ENCODE data around the gene ASTN1.
"Not testable (repeated sequence)": the region's sequence is repeated elsewhere in the genome, so short reads cannot be mapped to it uniquely, and the experiment has no call there.

The ASTN1 gene

DNA sequence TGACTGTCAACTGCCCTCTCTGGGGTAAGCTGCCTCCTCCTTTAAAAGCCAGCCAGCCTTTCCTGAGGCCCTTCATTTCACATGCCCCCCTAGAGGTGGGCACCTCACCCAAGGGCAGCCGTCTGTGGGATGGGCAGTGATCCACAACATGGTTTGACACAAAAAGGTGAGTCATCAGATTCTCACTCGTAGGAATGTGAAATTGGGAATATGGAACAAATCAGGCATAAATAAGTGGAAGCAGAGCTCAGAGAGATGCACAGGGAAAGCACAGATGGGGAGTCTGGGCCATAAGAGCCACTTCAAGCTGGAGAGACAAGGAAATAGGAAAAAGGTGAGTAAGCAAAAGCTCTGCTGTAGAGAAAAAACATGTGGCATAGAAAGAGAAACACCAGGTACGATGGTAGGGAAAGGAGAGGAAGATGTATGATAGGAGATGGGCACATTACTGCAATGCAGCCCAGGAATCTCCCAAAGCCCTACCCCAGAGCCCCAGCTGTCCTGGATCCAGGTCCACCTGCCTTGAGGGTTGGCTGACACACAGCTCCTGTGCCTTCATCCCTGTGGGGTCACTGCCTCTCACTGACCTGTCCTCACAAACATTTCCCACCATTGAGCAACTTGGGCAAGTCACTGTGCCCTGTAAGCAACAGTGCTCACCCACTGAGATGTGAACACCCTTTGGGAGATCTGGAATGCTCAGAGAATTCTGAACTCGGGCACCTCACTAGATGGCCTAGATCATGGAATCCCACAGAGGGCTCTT lies 86.6 kb downstream of the ASTN1 start:
- no peak for DNase-seq (ENCODE audit: low read depth, low spot score)
- Histone ChIP-seq H3K4me1 (ENCODE audit: insufficient read depth, insufficient read length) (no peaks in the 10 kb centered on the region), H3K4me3 (ENCODE audit: insufficient read length, low read depth) (no peak overlapping the region), H3K9me3 (ENCODE audit: insufficient read depth, low read length) (no peaks in the 10 kb centered on the region), H3K9ac (ENCODE audit: insufficient read length, low read depth) (no peak overlapping the region), H3K27me3 (ENCODE audit: insufficient read depth, insufficient read length) (no peaks in the 10 kb centered on the region), H3K36me3 (ENCODE audit: insufficient read depth, insufficient read length, low read length) (no peaks in the 10 kb centered on the region)
- TF ChIP-seq SUZ12 (IDR thresholded peaks at IDR 0.05; ENCODE audit: extremely low read depth, insufficient read depth, insufficient read length) (no peak), YY1 (IDR thresholded peaks at IDR 0.05; ENCODE audit: insufficient read depth, insufficient read length) (no peak), ZNF274 (IDR thresholded peaks at IDR 0.05; ENCODE audit: low read depth, low read length) (no peak)

DNA sequence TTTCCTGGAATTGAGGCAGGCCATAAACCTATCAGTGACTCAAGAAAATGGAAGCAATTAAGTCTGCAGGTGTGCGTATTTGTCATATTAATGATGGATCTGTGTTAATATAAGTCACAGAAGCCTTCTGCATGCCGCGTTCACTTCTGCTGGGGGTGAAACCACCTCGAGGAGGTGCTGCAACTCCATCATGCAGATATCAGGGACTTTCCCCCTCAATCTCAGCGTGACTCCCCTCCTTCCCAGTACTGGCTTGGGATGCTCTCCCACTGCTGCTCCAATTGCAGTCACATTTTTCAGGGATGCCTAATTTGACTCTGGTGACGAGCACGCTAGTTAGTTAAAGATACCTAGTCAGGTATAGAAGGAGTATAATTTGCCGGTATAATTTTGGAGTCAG lies 87.5 kb downstream of the ASTN1 start:
- Histone ChIP-seq H3K4me1 (ENCODE audit: insufficient read depth, insufficient read length) (no peaks in the 10 kb centered on the region), H3K9ac (ENCODE audit: insufficient read length, low read depth) (no peak overlapping the region), H3K27me3 (ENCODE audit: insufficient read depth, insufficient read length) (no peaks in the 10 kb centered on the region), H3K9me3 (ENCODE audit: insufficient read depth, low read length) (no peaks in the 10 kb centered on the region), H3K36me3 (ENCODE audit: insufficient read depth, insufficient read length, low read length) (no peaks in the 10 kb centered on the region), H3K4me3 (ENCODE audit: insufficient read length, low read depth) (no peak overlapping the region)
- DNase-seq (ENCODE audit: low read depth, low spot score), result no peak
- TF ChIP-seq YY1 (IDR thresholded peaks at IDR 0.05; ENCODE audit: insufficient read depth, insufficient read length), result no peak
- no peak for TF ChIP-seq ZNF274 (IDR thresholded peaks at IDR 0.05; ENCODE audit: low read depth, low read length)
- no peak for TF ChIP-seq SUZ12 (IDR thresholded peaks at IDR 0.05; ENCODE audit: extremely low read depth, insufficient read depth, insufficient read length)

DNA sequence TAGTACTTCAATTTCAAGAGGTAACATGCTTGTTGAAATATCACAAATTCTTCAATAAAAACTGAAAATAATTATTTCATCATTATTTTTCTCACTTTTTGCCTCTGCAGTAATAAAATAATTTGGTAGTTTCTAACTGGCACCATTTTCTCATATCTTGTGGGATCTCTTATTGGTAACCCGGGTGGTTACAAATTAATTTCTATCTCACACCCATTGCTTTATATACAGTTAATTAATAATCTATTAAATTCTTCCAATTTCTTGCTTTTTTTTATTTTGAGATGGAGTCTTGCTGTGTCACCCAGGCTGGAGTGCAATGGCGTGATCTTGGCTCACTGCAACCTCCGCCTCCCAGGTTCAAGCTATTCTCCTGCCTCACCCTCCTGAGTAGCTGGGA lies 89.7 kb downstream of the ASTN1 start:
- not testable (repeated sequence) for H3K36me3 ChIP-seq (ENCODE audit: insufficient read depth, insufficient read length, low read length); H3K4me1 ChIP-seq (ENCODE audit: insufficient read depth, insufficient read length); DNase-seq (ENCODE audit: low read depth, low spot score); H3K4me3 ChIP-seq (ENCODE audit: insufficient read length, low read depth); H3K27me3 ChIP-seq (ENCODE audit: insufficient read depth, insufficient read length); H3K9ac ChIP-seq (ENCODE audit: insufficient read length, low read depth); H3K9me3 ChIP-seq (ENCODE audit: insufficient read depth, low read length)

DNA sequence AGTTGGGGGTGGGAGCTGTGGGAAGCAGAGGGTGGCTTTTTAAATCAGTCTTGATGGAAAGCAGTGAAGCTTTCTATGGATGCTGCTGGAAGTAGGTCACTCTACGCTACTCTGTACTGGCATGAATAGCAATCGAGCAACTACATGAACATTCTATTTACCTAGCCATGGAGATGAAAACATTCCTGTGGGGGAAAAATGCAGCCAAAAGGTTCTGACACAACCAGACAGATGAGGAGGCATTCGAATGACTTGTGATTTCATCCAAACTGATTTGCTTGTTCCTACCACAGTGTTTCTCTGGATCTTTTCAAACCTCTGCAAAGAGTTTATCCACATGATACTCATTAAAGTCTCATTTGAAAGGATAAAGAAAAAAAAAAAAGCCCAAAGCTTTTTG lies 95.0 kb downstream of the ASTN1 start:
- H3K4me1 ChIP-seq (ENCODE audit: insufficient read depth, insufficient read length), result peaks cover 4% of the 10 kb centered on the region
- H3K9ac ChIP-seq (ENCODE audit: insufficient read length, low read depth), result no peak overlapping the region
- no peaks in the 10 kb centered on the region for H3K36me3 ChIP-seq (ENCODE audit: insufficient read depth, insufficient read length, low read length)
- H3K27me3 ChIP-seq (ENCODE audit: insufficient read depth, insufficient read length), result peaks cover 29% of the 10 kb centered on the region
- H3K9me3 ChIP-seq (ENCODE audit: insufficient read depth, low read length), result peaks cover 3% of the 10 kb centered on the region; the same call in 1 of the 2 replicates
- no peak overlapping the region for H3K4me3 ChIP-seq (ENCODE audit: insufficient read length, low read depth)
- TF ChIP-seq ZNF274 (IDR thresholded peaks at IDR 0.05; ENCODE audit: low read depth, low read length) (no peak), SUZ12 (IDR thresholded peaks at IDR 0.05; ENCODE audit: extremely low read depth, insufficient read depth, insufficient read length) (no peak), YY1 (IDR thresholded peaks at IDR 0.05; ENCODE audit: insufficient read depth, insufficient read length) (no peak)
- no peak for DNase-seq (ENCODE audit: low read depth, low spot score)

DNA sequence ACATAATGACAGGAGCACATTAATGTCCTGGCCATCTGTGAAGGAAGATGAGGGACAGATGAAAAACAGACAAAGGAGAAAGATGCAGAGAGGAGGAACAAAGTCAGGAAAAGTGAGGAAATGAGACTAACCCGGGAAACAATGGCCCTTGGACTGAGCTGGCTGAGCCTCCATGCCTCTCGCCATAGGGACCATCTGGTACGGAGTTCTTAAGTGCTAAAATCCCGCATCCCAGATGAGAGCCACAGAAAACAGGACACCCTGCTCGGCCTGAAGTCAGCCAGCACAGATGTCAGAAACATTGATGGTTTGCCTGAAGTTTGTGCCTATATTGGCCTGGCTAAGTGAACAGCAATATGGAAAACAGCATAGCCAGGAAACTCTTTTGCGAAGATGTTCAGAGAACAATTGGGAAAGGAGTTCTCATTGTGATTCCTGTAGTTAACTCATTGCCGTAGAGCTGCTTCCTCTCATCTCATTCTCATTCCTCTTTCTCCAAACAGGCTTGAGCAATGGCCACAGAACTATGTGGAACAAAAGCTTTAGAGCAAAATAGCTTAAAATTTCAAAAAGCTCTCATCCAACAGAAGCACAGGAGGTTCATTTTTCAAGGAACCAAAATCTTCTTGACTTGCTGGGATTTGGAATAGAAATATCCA lies 96.6 kb downstream of the ASTN1 start:
- no peak overlapping the region for H3K9ac ChIP-seq (ENCODE audit: insufficient read length, low read depth)
- no peak overlapping the region for H3K4me3 ChIP-seq (ENCODE audit: insufficient read length, low read depth)
- no peak for TF ChIP-seq YY1 (IDR thresholded peaks at IDR 0.05; ENCODE audit: insufficient read depth, insufficient read length)
- TF ChIP-seq SUZ12 (IDR thresholded peaks at IDR 0.05; ENCODE audit: extremely low read depth, insufficient read depth, insufficient read length), result no peak
- no peak for TF ChIP-seq ZNF274 (IDR thresholded peaks at IDR 0.05; ENCODE audit: low read depth, low read length)
- H3K27me3 ChIP-seq (ENCODE audit: insufficient read depth, insufficient read length), result peaks cover 45% of the 10 kb centered on the region
- H3K9me3 ChIP-seq (ENCODE audit: insufficient read depth, low read length), result peaks cover 3% of the 10 kb centered on the region; the same call in 1 of the 2 replicates
- peaks cover 4% of the 10 kb centered on the region for H3K4me1 ChIP-seq (ENCODE audit: insufficient read depth, insufficient read length)
- H3K36me3 ChIP-seq (ENCODE audit: insufficient read depth, insufficient read length, low read length), result no peaks in the 10 kb centered on the region
- peak; percentile 52 for DNase-seq (ENCODE audit: low read depth, low spot score)

DNA sequence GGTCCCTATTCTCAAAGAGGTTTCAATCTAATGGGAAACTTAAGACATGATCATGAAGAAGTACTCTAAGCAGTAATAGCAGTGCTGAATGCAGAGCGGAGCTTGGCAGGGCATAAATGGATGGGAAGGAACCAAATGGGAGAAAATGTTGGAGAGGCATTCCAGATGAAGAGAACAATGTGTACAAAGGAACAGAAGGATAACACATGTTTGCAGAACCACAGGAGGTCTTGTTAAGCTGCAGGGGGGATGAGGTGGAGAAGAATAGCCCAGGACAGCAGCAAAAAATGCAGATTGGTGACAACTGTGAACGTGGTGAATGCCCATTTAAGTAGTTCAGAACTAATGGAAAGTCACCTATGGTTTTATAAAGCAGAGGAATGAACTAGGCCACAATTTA lies 99.1 kb downstream of the ASTN1 start:
- Histone ChIP-seq H3K27me3 (ENCODE audit: insufficient read depth, insufficient read length) (peaks cover 53% of the 10 kb centered on the region), H3K9me3 (ENCODE audit: insufficient read depth, low read length) (peaks cover 3% of the 10 kb centered on the region; the same call in 1 of the 2 replicates), H3K9ac (ENCODE audit: insufficient read length, low read depth) (no peak overlapping the region), H3K4me3 (ENCODE audit: insufficient read length, low read depth) (no peak overlapping the region), H3K36me3 (ENCODE audit: insufficient read depth, insufficient read length, low read length) (no peaks in the 10 kb centered on the region), H3K4me1 (ENCODE audit: insufficient read depth, insufficient read length) (peaks cover 4% of the 10 kb centered on the region)
- DNase-seq (ENCODE audit: low read depth, low spot score), result peak; percentile 71
- TF ChIP-seq SUZ12 (IDR thresholded peaks at IDR 0.05; ENCODE audit: extremely low read depth, insufficient read depth, insufficient read length) (no peak), YY1 (IDR thresholded peaks at IDR 0.05; ENCODE audit: insufficient read depth, insufficient read length) (no peak), ZNF274 (IDR thresholded peaks at IDR 0.05; ENCODE audit: low read depth, low read length) (no peak)

DNA sequence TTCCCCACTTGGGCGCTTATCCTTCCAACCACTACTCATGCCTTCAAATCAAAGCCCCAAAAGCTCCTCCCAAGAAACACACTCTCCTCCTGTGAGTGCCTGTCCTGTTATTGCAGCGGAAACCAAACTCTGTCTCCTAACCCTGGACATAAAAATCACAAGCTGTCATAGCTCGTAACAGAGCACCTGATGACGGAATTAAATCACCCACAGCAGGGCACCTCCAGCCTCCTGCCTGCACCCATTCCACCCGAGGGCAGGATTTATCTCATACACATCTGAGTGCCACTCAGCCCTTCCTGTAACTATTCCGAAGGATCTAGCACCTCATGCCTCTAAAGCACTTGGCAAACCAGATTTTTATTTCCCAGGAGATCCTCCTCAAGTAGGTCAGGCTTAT lies 100.9 kb downstream of the ASTN1 start:
- no peak overlapping the region for H3K4me3 ChIP-seq (ENCODE audit: insufficient read length, low read depth)
- H3K36me3 ChIP-seq (ENCODE audit: insufficient read depth, insufficient read length, low read length), result no peaks in the 10 kb centered on the region
- peaks cover 4% of the 10 kb centered on the region for H3K4me1 ChIP-seq (ENCODE audit: insufficient read depth, insufficient read length)
- no peak overlapping the region for H3K9ac ChIP-seq (ENCODE audit: insufficient read length, low read depth)
- TF ChIP-seq YY1 (IDR thresholded peaks at IDR 0.05; ENCODE audit: insufficient read depth, insufficient read length) (no peak), ZNF274 (IDR thresholded peaks at IDR 0.05; ENCODE audit: low read depth, low read length) (no peak), SUZ12 (IDR thresholded peaks at IDR 0.05; ENCODE audit: extremely low read depth, insufficient read depth, insufficient read length) (no peak)
- H3K9me3 ChIP-seq (ENCODE audit: insufficient read depth, low read length), result peaks cover 3% of the 10 kb centered on the region; the same call in 1 of the 2 replicates
- H3K27me3 ChIP-seq (ENCODE audit: insufficient read depth, insufficient read length), result peaks cover 53% of the 10 kb centered on the region
- DNase-seq (ENCODE audit: low read depth, low spot score), result no peak

All from NT2/D1 (cell line).